Measurements from ENCODE around the gene FAM47E.

The FAM47E gene

GRCh38 chr4:76226418-76226817 lies 25.1 kb upstream of the FAM47E start:
- DNase-seq (ENCODE audit: low read depth): no peak
- no peak overlapping the region for H3K4me3 ChIP-seq (ENCODE audit: low read depth, low read length)
- TF ChIP-seq, protein P1, sequence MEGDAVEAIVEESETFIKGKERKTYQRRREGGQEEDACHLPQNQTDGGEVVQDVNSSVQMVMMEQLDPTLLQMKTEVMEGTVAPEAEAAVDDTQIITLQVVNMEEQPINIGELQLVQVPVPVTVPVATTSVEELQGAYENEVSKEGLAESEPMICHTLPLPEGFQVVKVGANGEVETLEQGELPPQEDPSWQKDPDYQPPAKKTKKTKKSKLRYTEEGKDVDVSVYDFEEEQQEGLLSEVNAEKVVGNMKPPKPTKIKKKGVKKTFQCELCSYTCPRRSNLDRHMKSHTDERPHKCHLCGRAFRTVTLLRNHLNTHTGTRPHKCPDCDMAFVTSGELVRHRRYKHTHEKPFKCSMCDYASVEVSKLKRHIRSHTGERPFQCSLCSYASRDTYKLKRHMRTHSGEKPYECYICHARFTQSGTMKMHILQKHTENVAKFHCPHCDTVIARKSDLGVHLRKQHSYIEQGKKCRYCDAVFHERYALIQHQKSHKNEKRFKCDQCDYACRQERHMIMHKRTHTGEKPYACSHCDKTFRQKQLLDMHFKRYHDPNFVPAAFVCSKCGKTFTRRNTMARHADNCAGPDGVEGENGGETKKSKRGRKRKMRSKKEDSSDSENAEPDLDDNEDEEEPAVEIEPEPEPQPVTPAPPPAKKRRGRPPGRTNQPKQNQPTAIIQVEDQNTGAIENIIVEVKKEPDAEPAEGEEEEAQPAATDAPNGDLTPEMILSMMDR (conservative IDR thresholded peaks at IDR 0.05; ENCODE audit: low read depth, low read length): no peak

- DNase-seq (ENCODE audit: low read depth): no peak
- no peak overlapping the region for H3K4me3 ChIP-seq (ENCODE audit: low read depth, low read length)
- TF ChIP-seq, protein P1 (conservative IDR thresholded peaks at IDR 0.05; ENCODE audit: low read depth, low read length): no peak
Measured at GRCh38 chr4:76232681-76233080, 18.8 kb upstream of the FAM47E start.

DNA sequence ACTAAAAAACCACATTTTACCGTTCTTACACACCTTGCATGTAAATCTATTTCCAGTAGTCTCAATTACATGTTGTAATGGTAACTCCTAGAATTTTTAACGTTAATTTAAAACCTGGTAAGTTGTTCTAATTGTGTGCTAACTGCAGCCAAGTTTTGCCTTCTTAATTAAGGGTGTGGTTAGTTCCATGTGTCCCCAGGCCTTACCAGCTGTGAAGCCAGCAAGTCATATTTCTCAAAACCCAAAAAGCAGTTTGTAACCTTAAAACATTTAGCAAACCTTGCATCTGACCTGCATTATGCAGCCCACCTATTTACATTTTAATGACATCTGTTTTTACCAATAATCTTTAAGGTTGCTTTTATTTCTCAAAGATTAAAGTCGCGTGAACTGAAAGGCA lies 18.4 kb upstream of the FAM47E start:
- peak overlapping the region; percentile 58 for H3K4me3 ChIP-seq (ENCODE audit: low read depth, low read length)
- TF ChIP-seq, protein P1 (conservative IDR thresholded peaks at IDR 0.05; ENCODE audit: low read depth, low read length): no peak
- no peak for DNase-seq (ENCODE audit: low read depth)

- H3K4me3 ChIP-seq (ENCODE audit: low read depth, low read length): peak overlapping the region; percentile 58
- TF ChIP-seq, protein P1 (conservative IDR thresholded peaks at IDR 0.05; ENCODE audit: low read depth, low read length): no peak
- peak; percentile 21 for DNase-seq (ENCODE audit: low read depth)
Measured at GRCh38 chr4:76233529-76233928, 18.0 kb upstream of the FAM47E start.

GRCh38 chr4:76233967-76234678 lies 17.4 kb upstream of the FAM47E start:
- DNase-seq (ENCODE audit: low read depth): peak; percentile 34
- peak overlapping the region; percentile 58 for H3K4me3 ChIP-seq (ENCODE audit: low read depth, low read length)
- TF ChIP-seq, protein P1 (conservative IDR thresholded peaks at IDR 0.05; ENCODE audit: low read depth, low read length): no peak

- TF ChIP-seq, protein P1 (conservative IDR thresholded peaks at IDR 0.05; ENCODE audit: low read depth, low read length): no peak
- peak overlapping the region; percentile 58 for H3K4me3 ChIP-seq (ENCODE audit: low read depth, low read length)
- no peak for DNase-seq (ENCODE audit: low read depth)
Measured at GRCh38 chr4:76234679-76235044, 16.9 kb upstream of the FAM47E start.

DNA sequence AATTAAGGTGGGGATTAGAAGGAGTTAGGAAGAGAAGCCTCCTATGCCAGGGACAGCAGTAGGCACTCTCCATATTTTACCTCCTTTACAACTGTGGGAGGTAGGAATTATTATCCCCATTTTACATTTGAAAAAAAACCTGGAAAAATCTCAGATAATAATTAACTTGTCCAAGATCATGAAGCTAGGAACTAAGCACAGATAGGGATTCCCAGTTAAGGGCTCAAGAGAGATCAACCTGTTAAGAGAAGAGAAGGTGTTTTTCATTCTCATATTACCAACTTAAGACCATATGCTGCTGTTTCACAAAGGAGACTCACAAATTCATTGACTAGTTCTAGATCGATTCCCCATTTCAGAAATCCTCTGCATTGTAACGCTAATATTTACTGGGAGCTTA lies 16.1 kb upstream of the FAM47E start:
- TF ChIP-seq, protein P1 (conservative IDR thresholded peaks at IDR 0.05; ENCODE audit: low read depth, low read length): no peak
- no peak overlapping the region for H3K4me3 ChIP-seq (ENCODE audit: low read depth, low read length)
- DNase-seq (ENCODE audit: low read depth): no peak
